HG02981 (cell line): Measurements from ENCODE around the gene UCN2.
"Not testable (repeated sequence)": the region's sequence is repeated elsewhere in the genome, so short reads cannot be mapped to it uniquely, and the experiment has no call there.

Experiments used
- ATAC-seq: cut with Tn5 transposase; IDR thresholded peaks from one replicate; pipeline ENCODE4 v1.9.1; 2021; ENCODE audit warnings: mild to moderate bottlenecking, moderate library complexity; ENCODE audit not compliant: unreplicated experiment

Gene UCN2

DNA sequence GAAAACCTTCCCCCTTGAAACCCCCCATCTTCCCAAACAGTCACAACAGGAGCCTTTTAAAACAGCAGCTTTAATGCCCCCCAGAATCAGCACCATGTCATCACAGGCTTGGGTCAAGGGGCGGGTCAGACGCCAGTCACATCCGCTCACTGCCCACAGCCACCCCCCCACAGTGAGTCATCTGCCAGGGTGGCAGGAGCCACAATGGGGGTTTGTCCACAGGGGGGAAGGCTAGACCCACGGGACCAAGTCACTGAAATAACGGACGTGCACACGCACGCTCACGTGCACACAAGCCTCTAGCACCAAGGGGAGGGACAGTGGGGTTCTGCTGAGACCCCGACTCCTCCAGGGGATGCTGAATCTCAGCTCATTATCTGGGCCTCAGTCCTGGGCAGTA, 441 bp upstream of the UCN2 start:
- ATAC-seq = no peak

GRCh38 chr3:48562367-48563095, 1.1 kb downstream of the UCN2 start:
- no peak for ATAC-seq

GRCh38 chr3:48561045-48561736, 2.4 kb downstream of the UCN2 start:
- ATAC-seq = no peak

GRCh38 chr3:48560648-48561018, 2.9 kb downstream of the UCN2 start:
- no peak for ATAC-seq

DNA sequence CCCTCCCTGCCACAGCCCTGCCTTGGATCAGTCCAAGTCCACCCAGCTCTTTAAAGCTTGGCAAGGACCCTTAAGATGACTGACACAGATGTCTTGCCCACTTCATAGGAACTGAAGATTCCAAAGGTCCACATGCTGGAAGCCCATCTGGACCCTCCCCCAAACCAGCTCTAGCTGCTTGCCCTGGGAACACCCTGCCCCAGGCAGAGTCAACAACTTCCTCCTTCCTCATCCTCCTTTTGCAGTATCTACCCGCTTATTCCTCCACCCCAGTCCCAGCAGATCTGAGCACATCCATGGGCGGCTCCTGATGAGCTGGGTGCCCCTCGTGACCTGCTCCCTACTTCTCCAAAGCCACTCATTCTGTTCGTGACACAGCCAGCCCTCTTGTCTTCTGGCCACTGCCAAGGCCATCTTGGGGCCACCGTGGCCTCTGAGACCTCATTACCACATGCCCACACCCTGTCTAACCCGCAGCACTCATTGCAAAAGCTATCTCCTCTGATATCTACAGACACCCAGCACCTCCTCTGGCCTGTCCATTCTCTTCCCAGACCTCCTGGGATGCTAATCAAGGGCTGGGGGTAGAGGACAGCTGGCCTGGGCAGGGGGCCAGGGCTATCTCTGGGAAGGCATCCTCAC, 5.0 kb downstream of the UCN2 start:
- no peak for ATAC-seq

DNA sequence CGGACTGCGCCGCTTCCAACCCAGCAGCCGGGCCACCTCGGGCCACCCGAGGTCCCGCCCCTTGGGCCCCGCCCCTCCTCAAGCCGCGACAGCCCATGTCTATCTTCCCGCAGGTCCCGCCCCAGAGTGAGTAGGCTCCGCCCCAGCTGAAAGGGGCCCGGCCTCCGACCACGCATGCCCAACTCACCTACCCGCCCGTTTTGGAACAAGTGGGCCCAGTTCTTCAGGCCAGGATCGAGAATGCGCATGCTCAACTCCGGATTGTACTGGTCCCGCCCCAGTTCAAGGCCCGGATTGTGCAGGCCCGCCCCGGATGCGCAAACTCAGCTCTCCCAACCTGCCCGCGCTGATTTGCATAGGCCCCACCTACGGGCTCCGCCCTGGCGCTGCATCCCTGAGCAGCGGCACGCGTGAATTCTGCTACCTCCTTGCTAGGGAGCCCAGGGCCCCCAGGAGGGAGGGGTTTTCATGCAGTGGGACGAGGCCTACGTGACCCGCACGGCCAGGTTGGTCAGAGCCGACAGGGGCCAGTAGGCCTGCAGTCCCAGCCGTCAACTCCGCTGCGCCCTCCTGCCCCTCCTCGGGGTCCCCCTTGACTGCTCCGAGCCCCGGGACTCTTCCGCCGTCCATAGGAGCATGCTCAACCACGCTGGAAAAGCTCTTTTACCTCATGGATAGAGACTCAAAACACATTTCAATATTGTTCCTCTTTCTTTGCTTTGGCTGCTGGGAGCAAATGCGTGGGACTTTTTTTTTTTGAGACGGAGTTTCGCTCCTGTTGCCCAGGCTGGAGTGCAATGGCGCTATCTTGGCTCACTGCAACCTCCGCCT, 6.6 kb downstream of the UCN2 start, which contains the start of gene PFKFB4:
TSS of gene PFKFB4 (minus strand) at position 8 of the 831 bp plus-strand sequence. CDS start 26 bp downstream, outside the sequence.
- ATAC-seq = peak; percentile 83

DNA sequence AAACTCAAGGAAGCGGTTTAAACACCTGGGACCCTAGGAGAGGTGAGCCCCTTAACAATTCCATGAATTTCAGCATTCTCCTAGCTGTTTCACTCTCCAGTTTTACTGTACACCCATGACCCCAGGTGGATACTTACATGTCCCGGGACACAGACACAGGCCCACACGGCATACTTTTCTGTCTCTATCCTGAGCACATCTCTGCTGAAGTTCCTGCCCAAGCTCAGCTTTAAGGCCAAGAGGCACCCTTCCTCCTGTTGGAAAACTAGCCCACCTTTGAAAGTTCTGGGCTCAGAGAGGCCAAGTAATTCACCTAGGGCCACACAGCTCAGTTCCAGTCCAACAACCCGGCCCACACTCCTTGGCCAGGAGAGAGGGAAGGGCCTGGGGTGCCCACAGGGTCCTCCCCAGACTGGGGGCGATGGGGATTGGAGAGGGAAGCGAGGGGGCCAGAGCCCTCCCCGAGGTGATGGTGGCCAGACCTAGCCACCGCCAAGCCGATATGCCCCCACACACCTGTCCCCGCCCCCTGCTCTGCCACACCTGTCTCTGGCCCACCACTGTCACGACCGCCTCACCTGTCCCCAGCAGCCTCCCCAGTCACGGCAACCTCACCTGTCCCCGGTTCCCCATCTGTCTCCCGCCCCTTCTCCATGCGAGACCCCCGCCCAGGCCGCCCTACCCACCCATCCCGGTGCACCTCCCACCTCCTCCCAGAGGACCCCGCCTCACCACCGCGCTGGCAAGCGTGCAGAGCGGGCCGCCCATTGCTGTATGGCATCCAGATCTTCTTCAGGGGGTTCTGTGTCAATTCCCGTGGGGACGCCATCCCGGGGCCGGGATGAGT, 7.4 kb downstream of the UCN2 start:
- ATAC-seq = no peak

GRCh38 chr3:48555231-48555948, 8.2 kb downstream of the UCN2 start:
- ATAC-seq = no peak

GRCh38 chr3:48553886-48554845, 9.4 kb downstream of the UCN2 start:
- ATAC-seq = no peak

GRCh38 chr3:48553361-48553760, 10.2 kb downstream of the UCN2 start:
- ATAC-seq = no peak

DNA sequence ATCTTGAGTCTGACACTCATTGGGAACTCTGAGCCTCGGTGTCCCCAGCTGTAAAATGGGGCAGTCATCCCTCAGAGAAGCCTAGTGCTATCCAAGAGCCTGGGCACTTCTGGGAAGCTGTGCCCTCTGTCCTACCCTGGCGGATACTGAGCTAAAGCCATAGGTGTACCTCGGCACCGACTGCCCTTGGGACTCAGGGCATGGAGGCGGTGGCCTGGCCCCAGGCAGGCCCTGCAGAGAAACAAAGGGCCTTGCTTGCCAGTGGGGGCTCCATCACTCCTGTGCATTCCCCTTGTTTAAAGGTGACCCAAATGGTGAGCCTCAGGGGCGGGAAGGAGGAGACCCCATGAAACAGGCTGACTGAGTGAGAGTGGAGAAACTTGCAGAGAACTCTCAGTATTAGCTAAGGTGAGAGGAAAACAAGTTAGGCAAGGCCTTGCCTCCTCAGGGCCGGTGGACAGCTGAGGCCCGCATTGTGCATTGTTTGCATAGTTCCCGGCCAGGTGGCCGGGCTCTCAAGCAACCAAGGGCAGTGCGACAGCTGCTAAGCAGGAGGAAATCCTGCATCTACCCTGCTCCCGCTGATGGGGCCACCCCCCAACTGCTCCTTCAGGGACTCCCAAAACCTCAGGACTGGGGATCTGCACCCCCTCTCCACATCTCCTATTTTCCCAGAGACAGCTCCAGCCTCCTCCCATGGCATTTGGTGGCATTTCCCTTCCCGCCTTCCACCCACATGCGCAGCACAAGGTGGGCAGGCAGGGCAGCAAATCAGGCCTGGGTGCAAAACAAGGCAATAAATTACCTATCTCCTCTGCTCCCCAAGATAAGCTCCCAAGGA, 11.2 kb downstream of the UCN2 start:
- ATAC-seq = no peak

GRCh38 chr3:48551651-48552050, 11.9 kb downstream of the UCN2 start:
- not testable (repeated sequence) for ATAC-seq

- ATAC-seq = peak; percentile 63
Measured at GRCh38 chr3:48548729-48549705, 14.6 kb downstream of the UCN2 start.

DNA sequence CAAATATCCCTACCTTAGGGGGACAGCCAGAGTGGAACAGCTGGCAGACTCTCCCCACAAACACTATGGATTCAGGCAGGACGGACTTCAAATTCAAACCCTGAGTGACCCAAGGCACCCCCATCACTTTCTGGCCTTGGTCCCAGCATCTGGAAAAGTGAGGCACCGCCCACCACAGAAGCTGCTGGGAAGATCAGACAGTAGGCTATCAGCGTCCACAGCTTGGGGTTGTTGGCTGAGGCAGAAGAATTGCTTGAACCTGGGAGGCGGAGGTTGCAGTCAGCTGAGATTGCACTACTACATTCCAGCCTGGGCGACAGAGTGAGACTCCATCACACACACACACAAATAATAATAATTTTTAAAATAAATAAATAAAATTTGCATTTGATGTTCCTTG, 15.5 kb downstream of the UCN2 start:
- no peak for ATAC-seq

DNA sequence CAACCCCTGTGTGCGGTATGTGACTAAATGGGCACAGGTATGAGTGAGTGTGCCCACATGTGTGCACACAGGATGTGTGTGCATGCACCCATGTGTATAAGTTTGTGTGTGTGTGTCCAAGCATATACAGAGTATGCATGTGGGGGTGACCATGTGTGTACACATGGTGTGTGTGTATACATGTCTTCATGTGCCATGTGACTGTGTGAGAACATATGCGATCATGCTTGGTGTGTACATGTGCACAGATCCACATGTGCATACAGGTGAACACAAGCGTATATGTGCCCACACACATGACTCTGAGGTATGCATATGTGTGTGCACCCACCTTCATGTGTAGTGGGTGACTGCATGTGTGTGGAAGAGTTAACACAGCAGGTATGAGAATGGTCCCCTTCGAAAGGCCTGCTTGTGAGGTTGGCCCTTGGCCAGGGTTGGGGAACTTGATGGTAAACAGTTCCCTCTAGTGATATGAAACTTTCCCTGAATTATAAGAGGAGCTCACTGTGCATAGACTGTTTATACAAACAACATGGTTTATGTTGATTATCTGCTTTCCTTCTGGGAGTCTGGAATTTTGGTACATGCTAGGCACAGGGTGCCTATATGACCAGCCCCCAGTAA, 17.3 kb downstream of the UCN2 start:
- ATAC-seq = no peak

DNA sequence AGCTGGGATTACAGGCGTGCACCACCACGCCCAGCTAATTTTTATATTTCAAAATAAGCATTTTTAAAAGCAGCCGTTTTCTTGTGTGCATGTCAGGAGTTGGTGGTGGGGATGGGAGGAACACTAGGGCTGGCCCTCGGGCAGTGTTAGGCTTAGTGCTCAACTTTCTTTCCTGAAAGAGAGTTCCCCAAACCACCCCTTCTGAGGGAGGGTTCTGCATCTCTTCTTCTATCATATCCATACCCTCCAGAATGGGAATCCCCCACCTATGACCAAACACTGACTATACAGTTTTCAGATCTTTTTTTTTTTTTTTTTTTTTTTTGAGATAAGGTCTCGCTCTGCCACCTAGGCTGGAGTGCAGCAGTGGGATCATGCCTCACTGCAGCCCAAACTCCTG, 19.4 kb downstream of the UCN2 start:
- no peak for ATAC-seq
